ENCODE results near the gene SRSF1.

The SRSF1 gene

GRCh38 chr17:58006560-58006923 lies 504 bp downstream of the SRSF1 start:
- TF ChIP-seq CTCF (IDR thresholded peaks at IDR 0.05), result no peak

GRCh38 chr17:58005728-58006559 lies 1.1 kb downstream of the SRSF1 start:
- no peak for TF ChIP-seq CTCF (IDR thresholded peaks at IDR 0.05)

GRCh38 chr17:58005031-58005727 lies 1.9 kb downstream of the SRSF1 start:
- TF ChIP-seq CTCF (IDR thresholded peaks at IDR 0.05), result no peak

GRCh38 chr17:58004060-58004459 lies 3.0 kb downstream of the SRSF1 start:
- TF ChIP-seq CTCF (IDR thresholded peaks at IDR 0.05), result no peak

GRCh38 chr17:58002973-58003372 lies 4.1 kb downstream of the SRSF1 start:
- no peak for TF ChIP-seq CTCF (IDR thresholded peaks at IDR 0.05)

GRCh38 chr17:58002154-58002948 lies 4.7 kb downstream of the SRSF1 start:
- TF ChIP-seq CTCF (IDR thresholded peaks at IDR 0.05), result no peak

- no peak for TF ChIP-seq CTCF (IDR thresholded peaks at IDR 0.05)
Measured at GRCh38 chr17:58001461-58002124, 5.5 kb downstream of the SRSF1 start.

All from LNCAP (cell line).